Measurements from ENCODE around the gene NMRK2. TPM values are rescaled to one million over a fixed set of nuclear protein-coding genes. Genes with fewer than 3 reads are reported as not detected.
A peak's percentile ranks its signal among the peaks of the same experiment; 100 is the strongest.

Gene NMRK2
- total RNA-seq, 4 donors from 2014 or later, result 0.69 to 8.6 (median 7.3) TPM; not detected in 1

DNA sequence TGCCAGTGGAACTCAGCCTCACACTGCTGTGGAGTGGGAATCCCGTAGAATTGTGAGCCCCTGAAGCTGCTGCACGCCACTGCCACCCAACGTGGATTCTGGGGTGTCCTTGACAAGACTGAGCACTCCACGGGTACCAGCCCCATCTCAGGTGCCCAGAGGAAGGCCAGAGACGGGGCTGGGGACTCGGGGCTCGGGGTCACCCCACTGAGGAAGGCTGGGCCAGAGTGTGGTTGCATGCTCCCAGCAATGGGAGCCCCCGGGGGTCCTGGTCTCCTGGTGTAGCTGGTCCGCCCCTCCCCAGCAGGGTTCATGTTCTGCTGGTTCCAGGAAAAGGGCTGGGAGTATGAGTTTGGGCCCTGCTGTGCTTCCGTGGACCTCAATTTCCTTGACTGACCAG, 22.8 kb downstream of the NMRK2 start:
- H3K27ac ChIP-seq, result peak overlapping the region in 3 of 4 donors; percentile 82 to 90 (median 84)
- H3K4me1 ChIP-seq, result peaks cover 0 to 64% (median 17%) of the 10 kb centered on the region in 3 donors
- WGBS, 2 donors (ENCODE audit: low coverage in 1 of 2), result no CpG with 5 or more reads among the region's 10 CpGs
- peaks cover 0 to 54% of the 10 kb centered on the region in 2 donors for H3K36me3 ChIP-seq
- no peak for TF ChIP-seq EP300 (IDR thresholded peaks at IDR 0.05)
- TF ChIP-seq POLR2A (IDR thresholded peaks at IDR 0.05), result no peak
- TF ChIP-seq, protein P1, sequence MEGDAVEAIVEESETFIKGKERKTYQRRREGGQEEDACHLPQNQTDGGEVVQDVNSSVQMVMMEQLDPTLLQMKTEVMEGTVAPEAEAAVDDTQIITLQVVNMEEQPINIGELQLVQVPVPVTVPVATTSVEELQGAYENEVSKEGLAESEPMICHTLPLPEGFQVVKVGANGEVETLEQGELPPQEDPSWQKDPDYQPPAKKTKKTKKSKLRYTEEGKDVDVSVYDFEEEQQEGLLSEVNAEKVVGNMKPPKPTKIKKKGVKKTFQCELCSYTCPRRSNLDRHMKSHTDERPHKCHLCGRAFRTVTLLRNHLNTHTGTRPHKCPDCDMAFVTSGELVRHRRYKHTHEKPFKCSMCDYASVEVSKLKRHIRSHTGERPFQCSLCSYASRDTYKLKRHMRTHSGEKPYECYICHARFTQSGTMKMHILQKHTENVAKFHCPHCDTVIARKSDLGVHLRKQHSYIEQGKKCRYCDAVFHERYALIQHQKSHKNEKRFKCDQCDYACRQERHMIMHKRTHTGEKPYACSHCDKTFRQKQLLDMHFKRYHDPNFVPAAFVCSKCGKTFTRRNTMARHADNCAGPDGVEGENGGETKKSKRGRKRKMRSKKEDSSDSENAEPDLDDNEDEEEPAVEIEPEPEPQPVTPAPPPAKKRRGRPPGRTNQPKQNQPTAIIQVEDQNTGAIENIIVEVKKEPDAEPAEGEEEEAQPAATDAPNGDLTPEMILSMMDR (IDR thresholded peaks at IDR 0.05), result no peak
- no peak for TF ChIP-seq POLR2AphosphoS5 (IDR thresholded peaks at IDR 0.05)
- no peaks in the 10 kb centered on the region for H3K9me3 ChIP-seq
- H3K27me3 ChIP-seq, result no peaks in the 10 kb centered on the region
- H3K4me3 ChIP-seq, result no peak overlapping the region
- ATAC-seq, result no peak

- no peaks in the 10 kb centered on the region for H3K27me3 ChIP-seq
- peaks cover 0 to 40% (median 2%) of the 10 kb centered on the region in 3 donors for H3K4me1 ChIP-seq
- peaks cover 0 to 88% of the 10 kb centered on the region in 2 donors for H3K36me3 ChIP-seq
- no peaks in the 10 kb centered on the region for H3K9me3 ChIP-seq
- no peak overlapping the region for H3K4me3 ChIP-seq
- peak overlapping the region in 2 of 4 donors; percentile 19 to 90 for H3K27ac ChIP-seq
- no peak for TF ChIP-seq EP300 (IDR thresholded peaks at IDR 0.05)
- peak; percentile 12 for TF ChIP-seq POLR2AphosphoS5 (IDR thresholded peaks at IDR 0.05)
- TF ChIP-seq, protein P1 (IDR thresholded peaks at IDR 0.05), result no peak
- ATAC-seq, result no peak
- WGBS, 2 donors (ENCODE audit: low coverage in 1 of 2), result 96% methylated on average over 14 of the region's 86 CpGs; no CpG with 5 or more reads in 1 of the 2 donors
Measured at GRCh38 chr19:3958836-3959765, 26.2 kb downstream of the NMRK2 start.

- H3K4me1 ChIP-seq, result peaks cover 0 to 40% (median 0%) of the 10 kb centered on the region in 3 donors
- peaks cover 0 to 94% of the 10 kb centered on the region in 2 donors for H3K36me3 ChIP-seq
- TF ChIP-seq, protein P1 (IDR thresholded peaks at IDR 0.05), result no peak
- TF ChIP-seq POLR2AphosphoS5 (IDR thresholded peaks at IDR 0.05) (no peak), POLR2A (IDR thresholded peaks at IDR 0.05) (no peak), EP300 (IDR thresholded peaks at IDR 0.05) (no peak)
- H3K4me3 ChIP-seq, result no peak overlapping the region
- H3K9me3 ChIP-seq, result no peaks in the 10 kb centered on the region
- whole genome bisulfite sequencing, 2 donors (ENCODE audit: low coverage in 1 of 2), result no CpG with 5 or more reads among the region's 15 CpGs
- H3K27ac ChIP-seq, result peak overlapping the region in 3 of 4 donors; percentile 17 to 56 (median 38)
- no peaks in the 10 kb centered on the region for H3K27me3 ChIP-seq
- ATAC-seq, result no peak
Measured at GRCh38 chr19:3959766-3960131, 26.9 kb downstream of the NMRK2 start.

- Histone ChIP-seq H3K4me3 (no peak overlapping the region), H3K27ac (peak overlapping the region in 3 of 4 donors; percentile 38 to 57 (median 56)), H3K36me3 (peaks cover 0 to 100% of the 10 kb centered on the region in 2 donors), H3K4me1 (peaks cover 0 to 40% (median 2%) of the 10 kb centered on the region in 3 donors), H3K9me3 (no peaks in the 10 kb centered on the region), H3K27me3 (no peaks in the 10 kb centered on the region)
- no CpG with 5 or more reads among the region's 24 CpGs for WGBS, 2 donors (ENCODE audit: low coverage in 1 of 2)
- ATAC-seq, result no peak
- TF ChIP-seq POLR2AphosphoS5 (IDR thresholded peaks at IDR 0.05) (no peak), POLR2A (IDR thresholded peaks at IDR 0.05) (no peak), EP300 (IDR thresholded peaks at IDR 0.05) (no peak)
- TF ChIP-seq, protein P1 (IDR thresholded peaks at IDR 0.05), result no peak
Measured at GRCh38 chr19:3961007-3961406, 28.1 kb downstream of the NMRK2 start.

Data from gastroesophageal sphincter (tissue), 4 donors.